Erythroblast (primary cell): Measurements from ENCODE around the gene NDUFAF8.

Experiments
- GATA1 ChIP-seq: IDR thresholded peaks from 2 replicates; pipeline ENCODE4 v1.6.1; 2011; ENCODE audit warnings: low read depth, mild to moderate bottlenecking, control low read depth, low read length, moderate library complexity
- POLR2A ChIP-seq: IDR thresholded peaks from 2 replicates; pipeline ENCODE4 v1.6.1; 2011; ENCODE audit warnings: mild to moderate bottlenecking, low read length

- TF ChIP-seq POLR2A (no peak), GATA1 (no peak)
These were observed 50.5 kb downstream of the NDUFAF8 start for GRCh38 chr17:81289627-81290026.
